GM12801 (cell line): ENCODE results near the gene FBXO40.

ENCODE experiments used
- CTCF ChIP-seq: IDR thresholded peaks from one replicate; pipeline ENCODE4 v1.5.1; 2011; ENCODE audit warnings: control low read depth; ENCODE audit not compliant: insufficient read length; ENCODE audit errors: extremely low read depth

FBXO40 gene

DNA sequence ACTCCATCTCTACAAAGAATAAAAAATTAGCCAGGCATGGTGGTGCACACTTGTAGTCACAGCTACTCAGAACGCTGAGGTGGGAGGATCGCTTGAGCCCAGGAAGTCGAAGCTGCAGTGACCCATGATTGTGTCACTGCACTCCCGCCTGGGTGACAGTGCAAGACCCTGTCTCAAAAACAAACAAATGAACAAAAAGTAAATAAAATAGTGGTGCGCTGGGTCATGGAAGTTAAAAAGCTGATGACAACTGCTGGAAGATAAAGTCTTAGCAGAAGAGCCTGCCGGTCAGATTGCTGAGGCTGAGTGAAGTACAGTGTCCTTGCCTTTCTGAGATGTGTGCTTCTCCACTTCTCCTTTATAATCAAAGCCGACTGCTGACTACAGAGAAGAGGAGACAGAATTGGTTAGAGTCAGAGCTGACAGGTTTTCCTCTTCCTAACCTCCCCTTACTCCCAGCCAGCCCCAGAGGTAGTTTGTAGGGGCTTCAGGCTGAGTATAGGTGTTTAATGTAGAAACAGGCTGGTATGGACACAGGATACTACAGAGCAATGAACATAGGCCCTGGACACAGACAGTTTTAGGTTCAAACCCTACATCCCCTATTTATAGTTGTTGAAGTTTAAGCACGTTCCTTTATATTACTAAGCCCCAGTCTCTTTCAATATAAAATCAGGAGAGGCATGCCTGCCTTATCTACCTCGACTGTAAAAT lies 49.6 kb downstream of the FBXO40 start:
- no peak for TF ChIP-seq CTCF

- no peak for TF ChIP-seq CTCF
These were observed 51.9 kb downstream of the FBXO40 start for GRCh38 chr3:121645054-121645453.

GRCh38 chr3:121648219-121648958 lies 55.2 kb downstream of the FBXO40 start:
- TF ChIP-seq CTCF: no peak

- no peak for TF ChIP-seq CTCF
These were observed 56.5 kb downstream of the FBXO40 start for GRCh38 chr3:121649645-121650044.

DNA sequence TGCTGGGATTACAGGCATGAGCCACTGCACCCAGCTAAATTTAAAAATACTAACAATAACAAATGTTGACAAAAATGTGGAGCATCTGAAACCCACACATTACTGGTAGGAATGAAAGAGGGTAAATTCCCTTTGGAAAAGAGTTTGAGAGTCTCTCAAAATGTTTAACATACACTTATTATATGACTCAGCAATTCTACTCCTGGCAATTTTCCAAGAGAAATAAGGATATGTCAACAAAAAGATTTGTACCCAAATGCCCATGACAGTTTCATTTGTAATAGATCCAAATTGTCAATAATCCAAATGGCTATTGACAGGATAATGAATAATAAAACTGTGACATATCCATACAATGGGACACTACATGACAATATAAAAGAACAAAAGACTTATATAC lies 58.5 kb downstream of the FBXO40 start:
- TF ChIP-seq CTCF: no peak

GRCh38 chr3:121654493-121655385 lies 61.6 kb downstream of the FBXO40 start:
- no peak for TF ChIP-seq CTCF

GRCh38 chr3:121658716-121659435 lies 65.7 kb downstream of the FBXO40 start:
- no peak for TF ChIP-seq CTCF
